Measurements from ENCODE around the gene THBS3. TPM values are rescaled to one million over a fixed set of nuclear protein-coding genes. Genes with fewer than 3 reads are reported as not detected.
A peak's percentile ranks its signal among the peaks of the same experiment; 100 is the strongest.
"Not testable (repeated sequence)": the region's sequence is repeated elsewhere in the genome, so short reads cannot be mapped to it uniquely, and the experiment has no call there.

THBS3 gene
- polyA plus RNA-seq, 1 donor (not counting 4 experiments of a cell fraction or from before 2014, with no cell fraction given) = 16.2 TPM

GRCh38 chr1:155241069-155241679, 33.5 kb upstream of the THBS3 start:
- Histone ChIP-seq H3K4me1 (ENCODE audit: control insufficient read depth, extremely low read depth, insufficient read depth, low read length) (peaks cover 19% of the 10 kb centered on the region), H3K9ac (ENCODE audit: control insufficient read depth, extremely low read depth, insufficient read depth, low read length) (peak overlapping the region; percentile 56), H4K20me1 (ENCODE audit: control insufficient read depth, extremely low read depth, insufficient read depth, low read length) (no peaks in the 10 kb centered on the region), H3K4me3 (ENCODE audit: control insufficient read depth in 2 of 3, extremely low read depth in 1 of 3, insufficient read depth in 2 of 3, low read depth in 1 of 3, low read length in 3 of 3) (peak overlapping the region; percentile 39 to 66 (median 55)), H3K79me2 (ENCODE audit: control insufficient read depth, insufficient read depth, low read length) (no peaks in the 10 kb centered on the region), H3K4me2 (ENCODE audit: control insufficient read depth, extremely low read depth, insufficient read depth, low read depth, low read length) (peak overlapping the region; percentile 76), H3K36me3 (ENCODE audit: control insufficient read depth in 2 of 2, extremely low read depth in 1 of 2, insufficient read depth in 2 of 2, low read length in 2 of 2) (peaks cover 2 to 4% of the 10 kb centered on the region in 2 experiments), H3K27ac (ENCODE audit: control insufficient read depth, insufficient read depth, low read length) (peak overlapping the region; percentile 71), H3K27me3 (ENCODE audit: control insufficient read depth, extremely low read depth, insufficient read depth, low read length) (no peaks in the 10 kb centered on the region), H3K9me3 (ENCODE audit: control insufficient read depth, low read depth, low read length) (no peaks in the 10 kb centered on the region), H3K9me1 (ENCODE audit: control insufficient read depth, extremely low read depth, insufficient read depth, low read length) (no peaks in the 10 kb centered on the region), H2AFZ (ENCODE audit: control insufficient read depth, low read length) (peak overlapping the region; percentile 59)
- dilution Hi-C loops (cut with MboI; ENCODE audit: extremely low pct_ligation_motif_present, low sequenced_read_pairs) = no loop called here
- DNase-seq (ENCODE audit: low read depth, low spot score) (no peak), FAIRE-seq (no peak)
- TF ChIP-seq EZH2 (IDR thresholded peaks at IDR 0.05; ENCODE audit: low read length) = no peak
- TF ChIP-seq CTCF (optimal IDR thresholded peaks at IDR 0.05 in 1 of 3, IDR thresholded peaks at IDR 0.05 in 1 of 3, conservative IDR thresholded peaks at IDR 0.05 in 1 of 3; ENCODE audit: extremely low read depth in 1 of 3, insufficient read depth in 2 of 3, low read length in 3 of 3) = no peak

DNA sequence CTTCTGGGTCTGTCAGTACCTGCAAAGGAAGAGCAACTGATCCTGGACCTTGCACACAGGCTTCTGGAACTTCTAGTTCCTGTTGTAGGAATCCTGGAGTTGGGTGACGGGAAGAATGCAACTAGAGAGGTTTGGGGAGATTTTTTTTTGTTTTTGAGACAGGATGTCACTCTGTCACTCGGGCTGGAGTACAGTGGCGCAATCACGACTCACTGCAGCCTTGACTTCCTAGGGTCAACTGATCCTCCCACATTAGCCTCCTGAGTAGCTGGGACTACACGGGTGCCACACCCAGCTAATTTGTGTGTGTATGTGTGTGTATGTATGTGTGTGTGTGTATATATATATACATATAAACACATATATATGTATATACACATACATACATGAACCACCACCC, 28.8 kb upstream of the THBS3 start:
- FAIRE-seq = no peak
- no peaks in the 10 kb centered on the region for H3K9me1 ChIP-seq (ENCODE audit: control insufficient read depth, extremely low read depth, insufficient read depth, low read length)
- TF ChIP-seq CTCF (optimal IDR thresholded peaks at IDR 0.05 in 1 of 3, IDR thresholded peaks at IDR 0.05 in 1 of 3, conservative IDR thresholded peaks at IDR 0.05 in 1 of 3; ENCODE audit: extremely low read depth in 1 of 3, insufficient read depth in 2 of 3, low read length in 3 of 3) = no peak
- TF ChIP-seq EZH2 (IDR thresholded peaks at IDR 0.05; ENCODE audit: low read length) = no peak
- no peaks in the 10 kb centered on the region for H3K27me3 ChIP-seq (ENCODE audit: control insufficient read depth, extremely low read depth, insufficient read depth, low read length)
- dilution Hi-C loops (cut with MboI; ENCODE audit: extremely low pct_ligation_motif_present, low sequenced_read_pairs) = no loop called here
- H4K20me1 ChIP-seq (ENCODE audit: control insufficient read depth, extremely low read depth, insufficient read depth, low read length) = no peaks in the 10 kb centered on the region
- H3K27ac ChIP-seq (ENCODE audit: control insufficient read depth, insufficient read depth, low read length) = no peak overlapping the region
- H3K36me3 ChIP-seq (ENCODE audit: control insufficient read depth in 2 of 2, extremely low read depth in 1 of 2, insufficient read depth in 2 of 2, low read length in 2 of 2) = peaks cover 2 to 7% of the 10 kb centered on the region in 2 experiments
- H3K79me2 ChIP-seq (ENCODE audit: control insufficient read depth, insufficient read depth, low read length) = no peaks in the 10 kb centered on the region
- H3K4me1 ChIP-seq (ENCODE audit: control insufficient read depth, extremely low read depth, insufficient read depth, low read length) = peaks cover 4% of the 10 kb centered on the region
- H3K4me2 ChIP-seq (ENCODE audit: control insufficient read depth, extremely low read depth, insufficient read depth, low read depth, low read length) = no peak overlapping the region
- no peak for DNase-seq (ENCODE audit: low read depth, low spot score)
- no peak overlapping the region for H3K4me3 ChIP-seq (ENCODE audit: control insufficient read depth in 2 of 3, extremely low read depth in 1 of 3, insufficient read depth in 2 of 3, low read depth in 1 of 3, low read length in 3 of 3)
- H3K9ac ChIP-seq (ENCODE audit: control insufficient read depth, extremely low read depth, insufficient read depth, low read length) = no peak overlapping the region
- no peak overlapping the region for H2AFZ ChIP-seq (ENCODE audit: control insufficient read depth, low read length)
- no peaks in the 10 kb centered on the region for H3K9me3 ChIP-seq (ENCODE audit: control insufficient read depth, low read depth, low read length)

DNA sequence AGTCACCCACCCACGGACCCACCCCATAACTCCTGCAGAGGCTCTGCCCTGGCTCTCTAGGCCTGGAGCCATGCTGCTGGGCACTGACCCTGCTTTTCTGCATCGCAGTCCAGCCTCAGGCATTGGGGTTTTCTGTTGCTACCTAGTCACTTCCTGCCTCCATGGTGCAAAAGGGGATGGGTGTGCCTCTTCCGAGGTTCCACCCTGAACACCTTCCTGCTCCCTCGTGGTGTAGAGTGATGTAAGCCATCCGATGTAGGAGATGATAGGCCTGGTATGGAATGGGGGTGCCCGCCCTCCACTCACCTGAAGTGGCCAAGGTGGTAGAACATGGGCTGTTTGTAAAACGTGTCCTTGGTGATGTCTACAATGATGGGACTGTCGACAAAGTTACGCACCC, 27.7 kb upstream of the THBS3 start:
- H3K4me2 ChIP-seq (ENCODE audit: control insufficient read depth, extremely low read depth, insufficient read depth, low read depth, low read length); H3K27me3 ChIP-seq (ENCODE audit: control insufficient read depth, extremely low read depth, insufficient read depth, low read length); H3K9me1 ChIP-seq (ENCODE audit: control insufficient read depth, extremely low read depth, insufficient read depth, low read length); H3K9me3 ChIP-seq (ENCODE audit: control insufficient read depth, low read depth, low read length); FAIRE-seq; dilution Hi-C loops (cut with MboI; ENCODE audit: extremely low pct_ligation_motif_present, low sequenced_read_pairs); H4K20me1 ChIP-seq (ENCODE audit: control insufficient read depth, extremely low read depth, insufficient read depth, low read length); H3K79me2 ChIP-seq (ENCODE audit: control insufficient read depth, insufficient read depth, low read length); H3K36me3 ChIP-seq (ENCODE audit: control insufficient read depth in 2 of 2, extremely low read depth in 1 of 2, insufficient read depth in 2 of 2, low read length in 2 of 2); H2AFZ ChIP-seq (ENCODE audit: control insufficient read depth, low read length); H3K4me3 ChIP-seq (ENCODE audit: control insufficient read depth in 2 of 3, extremely low read depth in 1 of 3, insufficient read depth in 2 of 3, low read depth in 1 of 3, low read length in 3 of 3); H3K4me1 ChIP-seq (ENCODE audit: control insufficient read depth, extremely low read depth, insufficient read depth, low read length); H3K27ac ChIP-seq (ENCODE audit: control insufficient read depth, insufficient read depth, low read length); H3K9ac ChIP-seq (ENCODE audit: control insufficient read depth, extremely low read depth, insufficient read depth, low read length); DNase-seq (ENCODE audit: low read depth, low spot score): not testable (repeated sequence)

DNA sequence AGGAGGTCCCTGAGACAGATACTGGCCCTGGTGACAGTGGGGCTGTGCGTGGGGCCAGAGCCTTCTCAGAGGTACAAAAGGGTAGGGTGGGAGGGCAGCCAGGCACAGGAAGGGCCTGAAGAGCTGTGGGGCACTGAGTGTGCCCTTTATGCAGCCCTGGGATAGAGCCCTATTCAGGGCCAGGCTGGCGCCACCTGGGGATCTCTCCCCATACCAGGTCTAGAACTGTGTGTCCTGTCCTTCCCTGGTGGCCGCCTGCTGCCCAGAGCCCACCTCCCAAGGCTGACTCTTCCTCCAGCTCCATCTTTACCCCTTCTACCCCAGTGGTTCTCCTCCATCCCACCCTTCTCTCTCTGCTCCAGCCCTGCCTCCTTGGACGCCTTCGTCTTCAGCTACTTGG, 25.8 kb upstream of the THBS3 start:
- H3K27ac ChIP-seq (ENCODE audit: control insufficient read depth, insufficient read depth, low read length); DNase-seq (ENCODE audit: low read depth, low spot score); H3K4me1 ChIP-seq (ENCODE audit: control insufficient read depth, extremely low read depth, insufficient read depth, low read length); H3K9me1 ChIP-seq (ENCODE audit: control insufficient read depth, extremely low read depth, insufficient read depth, low read length); H3K4me2 ChIP-seq (ENCODE audit: control insufficient read depth, extremely low read depth, insufficient read depth, low read depth, low read length); dilution Hi-C loops (cut with MboI; ENCODE audit: extremely low pct_ligation_motif_present, low sequenced_read_pairs); H3K9ac ChIP-seq (ENCODE audit: control insufficient read depth, extremely low read depth, insufficient read depth, low read length); FAIRE-seq; H2AFZ ChIP-seq (ENCODE audit: control insufficient read depth, low read length); H3K4me3 ChIP-seq (ENCODE audit: control insufficient read depth in 2 of 3, extremely low read depth in 1 of 3, insufficient read depth in 2 of 3, low read depth in 1 of 3, low read length in 3 of 3); H3K27me3 ChIP-seq (ENCODE audit: control insufficient read depth, extremely low read depth, insufficient read depth, low read length); H3K36me3 ChIP-seq (ENCODE audit: control insufficient read depth in 2 of 2, extremely low read depth in 1 of 2, insufficient read depth in 2 of 2, low read length in 2 of 2); H3K9me3 ChIP-seq (ENCODE audit: control insufficient read depth, low read depth, low read length); H3K79me2 ChIP-seq (ENCODE audit: control insufficient read depth, insufficient read depth, low read length); H4K20me1 ChIP-seq (ENCODE audit: control insufficient read depth, extremely low read depth, insufficient read depth, low read length): not testable (repeated sequence)
